Transverse colon (tissue), 4 donors: ENCODE data around the gene SULT1C2.

ENCODE experiments used
- EP300 ChIP-seq: sonication (generic); formaldehyde crosslinking; IDR thresholded peaks from one replicate; pipeline ENCODE4 v1.6.1; 2017; ENCODE audit warnings: antibody characterized with exemption, low read depth
- POLR2A ChIP-seq: fragments of 450-650 bp; IDR thresholded peaks from one replicate; pipeline ENCODE4 v1.6.1; 2016; ENCODE audit warnings: antibody characterized with exemption, mild to moderate bottlenecking, moderate library complexity
- POLR2AphosphoS5 ChIP-seq, 3 donors: sonication (generic); formaldehyde crosslinking; IDR thresholded peaks; one replicate each; pipeline ENCODE4 v1.6.1; 2016; ENCODE audit warnings: antibody characterized with exemption in 3 of 3
- TF ChIP-seq, protein P1 (sequence below), 5 experiments: fragments of 200-600 bp in 3 of 5; fragments of 450-650 bp in 2 of 5; sonication (generic) in 3 of 5; IDR thresholded peaks; 1 replicate in 2 of 5; 2 replicates in 3 of 5; pipeline ENCODE4 v1.5.1; 2016 to 2017; ENCODE audit warnings: antibody characterized with exemption in 5 of 5, inconsistent platforms in 3 of 5, mild to moderate bottlenecking in 2 of 5, moderate library complexity in 1 of 5

DNA sequence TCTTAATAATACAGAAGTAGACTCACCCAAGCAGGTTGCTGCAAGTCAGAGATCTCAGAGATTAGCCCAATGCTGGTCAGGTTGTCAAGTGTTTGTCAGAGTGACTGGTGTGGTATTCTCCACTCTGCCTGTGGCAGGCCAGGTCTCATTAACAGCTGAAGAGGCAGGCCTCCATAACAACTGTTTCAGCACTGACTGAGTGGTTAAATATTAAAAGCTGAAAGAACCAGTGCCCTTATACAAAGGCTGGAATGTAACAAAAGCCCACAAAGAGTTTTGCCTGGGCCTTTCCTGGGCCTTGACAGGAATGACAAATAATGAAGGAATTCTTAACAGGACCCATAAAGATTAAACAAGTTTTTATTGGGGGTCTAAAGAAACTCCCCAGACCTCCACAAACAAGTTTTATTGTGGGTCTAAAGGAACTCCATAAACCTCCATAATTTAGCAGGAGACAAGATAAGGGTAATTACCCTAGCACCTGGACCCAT is 26.8 kb downstream of the SULT1C2 start:
- TF ChIP-seq, protein P1, sequence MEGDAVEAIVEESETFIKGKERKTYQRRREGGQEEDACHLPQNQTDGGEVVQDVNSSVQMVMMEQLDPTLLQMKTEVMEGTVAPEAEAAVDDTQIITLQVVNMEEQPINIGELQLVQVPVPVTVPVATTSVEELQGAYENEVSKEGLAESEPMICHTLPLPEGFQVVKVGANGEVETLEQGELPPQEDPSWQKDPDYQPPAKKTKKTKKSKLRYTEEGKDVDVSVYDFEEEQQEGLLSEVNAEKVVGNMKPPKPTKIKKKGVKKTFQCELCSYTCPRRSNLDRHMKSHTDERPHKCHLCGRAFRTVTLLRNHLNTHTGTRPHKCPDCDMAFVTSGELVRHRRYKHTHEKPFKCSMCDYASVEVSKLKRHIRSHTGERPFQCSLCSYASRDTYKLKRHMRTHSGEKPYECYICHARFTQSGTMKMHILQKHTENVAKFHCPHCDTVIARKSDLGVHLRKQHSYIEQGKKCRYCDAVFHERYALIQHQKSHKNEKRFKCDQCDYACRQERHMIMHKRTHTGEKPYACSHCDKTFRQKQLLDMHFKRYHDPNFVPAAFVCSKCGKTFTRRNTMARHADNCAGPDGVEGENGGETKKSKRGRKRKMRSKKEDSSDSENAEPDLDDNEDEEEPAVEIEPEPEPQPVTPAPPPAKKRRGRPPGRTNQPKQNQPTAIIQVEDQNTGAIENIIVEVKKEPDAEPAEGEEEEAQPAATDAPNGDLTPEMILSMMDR (IDR thresholded peaks at IDR 0.05): no peak
- no peak for TF ChIP-seq POLR2A
- no peak for TF ChIP-seq EP300
- TF ChIP-seq POLR2AphosphoS5 (IDR thresholded peaks at IDR 0.05): no peak
